Activated T-cell treated with anti-CD3 and anti-CD28 coated beads, Interleukin-2, amount 50 U/mL, for 72 hours (primary cell): ENCODE measurements around the gene IL2RG. TPM values are rescaled to one million over a fixed set of nuclear protein-coding genes. Genes with fewer than 3 reads are reported as not detected.
A peak's percentile ranks its signal among the peaks of the same experiment; 100 is the strongest.

Experiments
- ATAC-seq, 2 donors: fragments of 150-1000 bp; cut with Tn5 transposase; replicated peaks in 1 of 2; 2 replicates each; pipeline ENCODE4 v1.10.0; 2021; ENCODE audit warnings: moderate library complexity in 2 of 2, mild to moderate bottlenecking in 1 of 2
- DNase-seq, 2 donors: peaks; one replicate each; pipeline ENCODE4 v3.0.0; 2021 to 2022; ENCODE audit warnings: mixed read lengths in 1 of 2
- H3K27ac Mint-ChIP-seq: one replicate; pipeline ENCODE4 v1.8.0; 2022; ENCODE audit warnings: mild to moderate bottlenecking, moderate library complexity, mixed read lengths
- H3K27me3 Mint-ChIP-seq: one replicate; pipeline ENCODE4 v1.8.0; 2022; ENCODE audit warnings: low read depth, mixed read lengths
- H3K36me3 Mint-ChIP-seq, 2 donors: one replicate each; pipeline ENCODE4 v1.8.0; 2022; ENCODE audit warnings: mixed read lengths in 2 of 2, mild to moderate bottlenecking in 1 of 2; ENCODE audit not compliant: insufficient read depth in 2 of 2
- H3K4me1 Mint-ChIP-seq: one replicate; pipeline ENCODE4 v1.8.0; 2022; ENCODE audit warnings: low read depth, mixed read lengths
- H3K4me3 Mint-ChIP-seq, 2 donors: one replicate each; pipeline ENCODE4 v1.8.0; 2022; ENCODE audit warnings: mild to moderate bottlenecking in 2 of 2, mixed read lengths in 2 of 2, moderate library complexity in 2 of 2
- H3K9me3 Mint-ChIP-seq, 2 donors: one replicate each; pipeline ENCODE4 v1.8.0; 2022; ENCODE audit warnings: mixed read lengths in 2 of 2
- total RNA-seq, 2 donors: library from RNA; stranded (reverse); gene quantifications; one replicate each; pipeline ENCODE4 v1.2.3, GENCODE V29; 2022

Gene IL2RG
- total RNA-seq, 2 donors from 2014 or later, result 290 to 348 TPM

DNA sequence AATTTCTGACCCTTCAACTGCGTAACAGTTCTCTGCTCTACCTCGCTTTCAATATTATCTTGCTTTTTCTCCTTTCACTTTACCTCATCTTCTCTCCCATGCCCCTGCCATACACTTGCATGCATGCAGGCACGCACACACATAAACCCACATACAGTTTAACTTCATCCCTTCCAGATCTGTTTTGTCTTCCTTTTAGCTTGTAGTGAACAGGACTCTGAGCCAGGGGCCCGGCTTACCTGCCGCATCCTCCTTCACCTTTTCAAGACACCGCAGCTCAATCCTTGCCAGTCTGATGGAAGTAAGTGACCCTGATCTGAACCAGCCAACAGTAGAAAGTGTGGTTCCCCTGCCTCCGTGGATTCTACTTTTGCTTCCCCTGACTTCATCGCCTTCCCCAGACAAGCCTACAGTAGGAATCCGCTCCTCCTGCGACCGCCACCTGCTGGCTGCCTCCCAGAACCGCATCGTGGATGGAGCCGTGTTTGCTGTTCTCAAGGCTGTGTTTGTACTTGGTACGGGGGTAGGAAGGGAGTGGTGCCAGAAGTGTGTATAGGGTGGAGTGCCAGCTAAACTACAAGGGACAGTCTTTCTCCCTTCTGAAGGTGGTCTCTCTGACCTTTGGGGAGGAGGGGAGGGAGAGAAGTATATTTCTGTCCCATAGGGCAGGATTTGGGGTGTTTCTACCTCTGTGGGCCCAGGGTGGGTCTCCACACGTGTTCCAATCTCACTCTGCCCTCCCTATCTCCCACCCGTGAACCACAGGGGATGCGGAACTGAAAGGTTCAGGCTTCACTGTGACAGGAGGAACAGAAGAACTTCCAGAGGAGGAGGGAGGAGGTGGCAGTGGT is 17.8 kb upstream of the IL2RG start:
- Mint-ChIP-seq H3K4me1 (peaks cover 8% of the 10 kb centered on the region), H3K9me3 (no peaks in the 10 kb centered on the region), H3K27ac (peak overlapping the region; percentile 45), H3K27me3 (no peaks in the 10 kb centered on the region), H3K4me3 (peak overlapping the region; percentile 34 to 36), H3K36me3 (peaks cover 12 to 16% of the 10 kb centered on the region in 2 donors)
- DNase-seq, result peak; percentile 72
- peak; percentile 85 to 87 for ATAC-seq

GRCh38 chrX:71128166-71128833 is 16.9 kb upstream of the IL2RG start:
- no peaks in the 10 kb centered on the region for H3K27me3 Mint-ChIP-seq
- peaks cover 8% of the 10 kb centered on the region for H3K4me1 Mint-ChIP-seq
- ATAC-seq, result no peak

GRCh38 chrX:71118985-71119535 is 7.7 kb upstream of the IL2RG start:
- ATAC-seq, result peak; percentile 14 to 28
- no peak overlapping the region for H3K27ac Mint-ChIP-seq
- no peaks in the 10 kb centered on the region for H3K9me3 Mint-ChIP-seq
- DNase-seq, result no peak
- H3K4me3 Mint-ChIP-seq, result peak overlapping the region; percentile 83 to 86
- H3K4me1 Mint-ChIP-seq, result peaks cover 14% of the 10 kb centered on the region
- H3K36me3 Mint-ChIP-seq, result peaks cover 7 to 8% of the 10 kb centered on the region in 2 donors
- no peaks in the 10 kb centered on the region for H3K27me3 Mint-ChIP-seq

More at GRCh38 chrX:71128166-71128833, 16.9 kb upstream of the IL2RG start:
- no peak for DNase-seq
- Mint-ChIP-seq H3K4me3 (no peak overlapping the region), H3K36me3 (peaks cover 12 to 16% of the 10 kb centered on the region in 2 donors), H3K9me3 (no peaks in the 10 kb centered on the region), H3K27ac (no peak overlapping the region)

GRCh38 chrX:71118032-71118984 is 6.9 kb upstream of the IL2RG start, which contains the start of gene MED12:
Gene MED12, plus strand, starts transcription at chrX:71118596. Its CDS starts 159 bp downstream, at chrX:71118755.
- H3K27ac Mint-ChIP-seq, result peak within 1 kb of the TSS; percentile 72
- H3K36me3 Mint-ChIP-seq, result peaks cover 7 to 8% of the 10 kb centered on the region in 2 donors
- DNase-seq (peak; percentile 88 to 89), ATAC-seq (peak; percentile 94 to 95)
- no peaks in the 10 kb centered on the region for H3K9me3 Mint-ChIP-seq
- H3K4me1 Mint-ChIP-seq, result peaks cover 18% of the 10 kb centered on the region
- no peaks in the 10 kb centered on the region for H3K27me3 Mint-ChIP-seq
- peak within 1 kb of the TSS; percentile 83 to 86 for H3K4me3 Mint-ChIP-seq

DNA sequence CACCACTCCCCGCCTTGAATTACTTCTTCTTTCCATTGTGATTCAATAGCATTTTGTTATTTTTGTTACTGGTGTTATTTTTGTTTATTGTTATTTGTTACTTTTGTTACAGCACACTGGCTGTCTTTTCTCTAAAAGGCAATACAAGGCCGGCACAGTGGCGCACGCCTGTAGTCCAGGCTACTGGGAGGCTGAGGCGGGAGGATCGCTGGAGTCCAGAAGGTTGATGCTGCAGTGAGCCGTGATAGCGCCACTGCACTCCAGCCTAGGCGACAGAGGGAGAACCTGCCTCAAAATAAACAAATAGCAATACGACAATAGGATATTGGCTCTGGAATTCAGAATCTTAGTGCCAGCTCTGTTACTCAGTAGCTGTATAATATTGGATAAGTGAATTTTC is 6.0 kb upstream of the IL2RG start:
- Mint-ChIP-seq H3K4me3 (peak overlapping the region in 1 of 2 donors; percentile 51), H3K27ac (peak overlapping the region; percentile 24), H3K27me3 (no peaks in the 10 kb centered on the region)

GRCh38 chrX:71111921-71112431 is 599 bp upstream of the IL2RG start:
- H3K27ac Mint-ChIP-seq, result peak overlapping the region; percentile 92
- H3K4me3 Mint-ChIP-seq, result peak overlapping the region; percentile 85 to 88
- peak; percentile 33 to 35 for ATAC-seq
- H3K4me1 Mint-ChIP-seq, result peaks cover 53% of the 10 kb centered on the region
- no peaks in the 10 kb centered on the region for H3K9me3 Mint-ChIP-seq
- H3K36me3 Mint-ChIP-seq, result peaks cover 23 to 31% of the 10 kb centered on the region in 2 donors
- peaks cover 6% of the 10 kb centered on the region for H3K27me3 Mint-ChIP-seq
- no peak for DNase-seq

More for the DNA sequence above, 6.0 kb upstream of the IL2RG start:
- ATAC-seq (no peak), DNase-seq (no peak)
- Mint-ChIP-seq H3K4me1 (peaks cover 27% of the 10 kb centered on the region), H3K36me3 (peaks cover 5 to 8% of the 10 kb centered on the region in 2 donors), H3K9me3 (no peaks in the 10 kb centered on the region)

DNA sequence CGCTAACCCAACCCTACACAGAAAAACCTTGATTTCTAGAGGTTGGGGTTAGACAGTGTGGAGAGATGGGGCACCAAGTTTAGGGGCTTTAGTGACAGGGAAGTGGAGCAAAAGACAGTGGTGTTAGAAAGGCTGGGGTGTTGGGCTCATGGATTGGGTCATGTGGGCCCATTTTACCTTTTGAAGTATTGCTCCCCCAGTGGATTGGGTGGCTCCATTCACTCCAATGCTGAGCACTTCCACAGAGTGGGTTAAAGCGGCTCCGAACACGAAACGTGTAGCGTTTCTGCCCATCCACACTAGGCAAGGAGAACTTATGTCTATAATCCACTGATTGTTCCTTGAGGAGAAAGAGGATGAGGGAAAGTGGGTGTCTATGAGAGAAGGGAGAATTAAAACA is 2.3 kb downstream of the IL2RG start:
- no peak for DNase-seq
- H3K27ac Mint-ChIP-seq, result peak overlapping the region; percentile 92
- no peak for ATAC-seq
- peaks cover 6% of the 10 kb centered on the region for H3K27me3 Mint-ChIP-seq
- peaks cover 79% of the 10 kb centered on the region for H3K4me1 Mint-ChIP-seq
- peak overlapping the region; percentile 85 to 88 for H3K4me3 Mint-ChIP-seq
- peaks cover 27 to 39% of the 10 kb centered on the region in 2 donors for H3K36me3 Mint-ChIP-seq
- peaks cover 0 to 2% of the 10 kb centered on the region in 2 donors for H3K9me3 Mint-ChIP-seq

GRCh38 chrX:71107762-71108360 is 3.5 kb downstream of the IL2RG start:
- Mint-ChIP-seq H3K36me3 (peaks cover 27 to 39% of the 10 kb centered on the region in 2 donors), H3K4me3 (peak overlapping the region; percentile 85 to 88), H3K9me3 (peaks cover 0 to 2% of the 10 kb centered on the region in 2 donors), H3K27me3 (peaks cover 6% of the 10 kb centered on the region), H3K27ac (peak overlapping the region; percentile 92), H3K4me1 (peaks cover 83% of the 10 kb centered on the region)
- DNase-seq (peak; percentile 38 to 45), ATAC-seq (peak in 1 of 2 donors; percentile 17)

DNA sequence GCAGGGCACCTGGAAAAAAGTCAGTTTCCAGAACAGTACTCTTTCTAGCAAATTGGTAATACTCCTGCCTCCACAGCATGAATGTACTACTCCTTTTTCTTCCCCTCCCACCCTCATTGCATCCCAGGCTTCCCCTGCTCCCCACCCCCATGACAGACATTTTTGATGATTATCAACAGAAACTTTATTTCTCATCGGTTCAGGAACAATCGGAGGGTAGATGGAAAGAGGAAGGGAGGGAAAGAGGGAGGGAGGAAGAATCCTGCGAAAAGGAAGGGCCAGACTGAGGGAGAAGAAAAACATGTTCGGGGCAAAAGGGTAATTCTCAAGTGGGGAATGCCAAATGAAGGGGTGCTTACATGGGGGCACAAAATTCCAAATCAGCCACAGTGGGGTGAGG is 4.1 kb downstream of the IL2RG start:
- H3K4me1 Mint-ChIP-seq, result peaks cover 83% of the 10 kb centered on the region
- peak overlapping the region; percentile 85 to 88 for H3K4me3 Mint-ChIP-seq

DNA sequence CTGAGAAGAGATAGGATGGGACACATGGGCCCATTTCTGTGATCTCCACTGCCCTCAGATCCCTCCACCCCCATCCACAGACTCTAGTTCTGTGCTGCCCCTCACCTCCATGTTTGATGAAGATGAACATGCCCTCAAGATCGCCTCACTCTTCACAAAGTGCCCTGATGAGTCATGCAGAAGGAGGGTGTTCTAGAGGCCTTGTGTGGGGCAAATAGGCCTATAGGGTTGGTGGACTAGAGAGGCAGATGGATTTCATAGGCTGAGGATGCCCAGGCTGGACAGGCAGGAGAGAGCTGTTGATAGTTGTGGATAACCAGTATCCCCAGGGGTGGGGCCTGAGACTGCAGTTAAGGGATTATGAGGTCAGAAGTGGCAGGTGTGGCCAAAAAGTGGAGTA is 5.0 kb downstream of the IL2RG start, which contains the start of gene CXorf65:
Gene CXorf65 (minus strand): TSS at position 314 of the 400 bp plus-strand sequence. CDS start 184 bp downstream, at position 130.
- Mint-ChIP-seq H3K27ac (peak within 1 kb of the TSS; percentile 92), H3K4me1 (peaks cover 83% of the 10 kb centered on the region), H3K36me3 (peaks cover 27 to 39% of the 10 kb centered on the region in 2 donors), H3K4me3 (peak within 1 kb of the TSS; percentile 85 to 88), H3K27me3 (peaks cover 6% of the 10 kb centered on the region), H3K9me3 (peaks cover 0 to 2% of the 10 kb centered on the region in 2 donors)
- DNase-seq (peak; percentile 31 to 39), ATAC-seq (peak; percentile 60 to 67)

More for the DNA sequence above, 4.1 kb downstream of the IL2RG start:
- Mint-ChIP-seq H3K9me3 (peaks cover 0 to 2% of the 10 kb centered on the region in 2 donors), H3K36me3 (peaks cover 27 to 39% of the 10 kb centered on the region in 2 donors), H3K27ac (peak overlapping the region; percentile 92), H3K27me3 (peaks cover 6% of the 10 kb centered on the region)
- DNase-seq (no peak), ATAC-seq (no peak)

- H3K27ac Mint-ChIP-seq, result peak overlapping the region; percentile 67
- H3K4me1 Mint-ChIP-seq, result peaks cover 91% of the 10 kb centered on the region
- DNase-seq, result no peak
- peaks cover 24 to 34% of the 10 kb centered on the region in 2 donors for H3K36me3 Mint-ChIP-seq
- no peak for ATAC-seq
- peaks cover 0 to 2% of the 10 kb centered on the region in 2 donors for H3K9me3 Mint-ChIP-seq
- H3K4me3 Mint-ChIP-seq, result peak overlapping the region; percentile 63 to 88
- peaks cover 9% of the 10 kb centered on the region for H3K27me3 Mint-ChIP-seq
These were observed 5.7 kb downstream of the IL2RG start for GRCh38 chrX:71105628-71106027.
